GM23338 (cell line): ENCODE measurements around the gene CADPS. TPM values are rescaled to one million over a fixed set of nuclear protein-coding genes. Genes with fewer than 3 reads are reported as not detected.

Experiments used
- ATAC-seq: fragments of 200-7000 bp; cut with Tn5 transposase; 3 replicates; pipeline ENCODE4 v1.9.1; 2020
- DNase-seq: peaks from one replicate; pipeline ENCODE4 v3.0.0-alpha.2; 2015; ENCODE audit warnings: low spot score
- H2AFZ ChIP-seq: fragments of 200-600 bp; sonication (generic); 2 replicates; pipeline ENCODE4 v1.8.0; 2016; ENCODE audit warnings: antibody characterized with exemption, mild to moderate bottlenecking, moderate library complexity
- H3F3A ChIP-seq: fragments of 200-600 bp; sonication (generic); replicated peaks from 2 replicates; pipeline ENCODE4 v1.8.0; 2017; ENCODE audit warnings: antibody characterized with exemption, mixed run types, low read depth
- H3K27ac ChIP-seq: fragments of 200-600 bp; sonication (generic); 2 replicates; pipeline ENCODE4 v1.6.1; 2016; ENCODE audit warnings: low read depth
- H3K27me3 ChIP-seq: fragments of 200-600 bp; sonication (generic); 2 replicates; pipeline ENCODE4 v1.8.0; 2016; ENCODE audit warnings: mild to moderate bottlenecking, mixed run types, moderate library complexity; ENCODE audit not compliant: insufficient read depth
- H3K36me3 ChIP-seq: fragments of 200-600 bp; sonication (generic); 2 replicates; pipeline ENCODE4 v1.8.0; 2016; ENCODE audit warnings: mild to moderate bottlenecking; ENCODE audit not compliant: insufficient read depth
- H3K4me1 ChIP-seq: fragments of 200-600 bp; sonication (generic); 2 replicates; pipeline ENCODE4 v1.8.0; 2016; ENCODE audit warnings: mild to moderate bottlenecking, moderate library complexity; ENCODE audit not compliant: insufficient read depth
- H3K4me2 ChIP-seq: fragments of 200-600 bp; sonication (generic); 2 replicates; pipeline ENCODE4 v1.7.1; 2017; ENCODE audit warnings: mixed run types
- H3K4me3 ChIP-seq: fragments of 200-600 bp; sonication (generic); 2 replicates; pipeline ENCODE4 v1.6.1; 2016; ENCODE audit warnings: mixed run types
- H3K79me2 ChIP-seq: fragments of 200-600 bp; sonication (generic); replicated peaks from 2 replicates; pipeline ENCODE4 v1.8.0; 2017; ENCODE audit warnings: mild to moderate bottlenecking; ENCODE audit not compliant: insufficient read depth
- H3K9me2 ChIP-seq: fragments of 200-600 bp; sonication (generic); 2 replicates; pipeline ENCODE4 v1.8.0; 2017; ENCODE audit not compliant: insufficient read depth
- H4K20me1 ChIP-seq: fragments of 200-600 bp; sonication (generic); replicated peaks from 2 replicates; pipeline ENCODE4 v1.8.0; 2017; ENCODE audit warnings: mild to moderate bottlenecking; ENCODE audit not compliant: insufficient read depth
- H3K27ac Mint-ChIP-seq: 2 replicates; pipeline ENCODE4 v1.8.0; 2020; ENCODE audit warnings: inconsistent platforms, mild to moderate bottlenecking, moderate library complexity, mixed read lengths
- H3K27me3 Mint-ChIP-seq: 3 replicates; pipeline ENCODE4 v1.8.0; 2022; ENCODE audit warnings: low read depth, mild to moderate bottlenecking, moderate library complexity, mixed read lengths, inconsistent platforms; ENCODE audit not compliant: insufficient read depth, poor library complexity
- H3K36me3 Mint-ChIP-seq: 3 replicates; pipeline ENCODE4 v1.8.0; 2021; ENCODE audit warnings: low read depth, mild to moderate bottlenecking, inconsistent platforms, moderate library complexity, mixed read lengths
- H3K4me1 Mint-ChIP-seq: 3 replicates; pipeline ENCODE4 v1.8.0; 2020; ENCODE audit warnings: mild to moderate bottlenecking, inconsistent platforms, mixed read lengths
- H3K4me3 Mint-ChIP-seq: 3 replicates; pipeline ENCODE4 v1.8.0; 2021; ENCODE audit warnings: moderate library complexity, mild to moderate bottlenecking, inconsistent platforms, mixed read lengths
- H3K9me3 Mint-ChIP-seq: 3 replicates; pipeline ENCODE4 v1.8.0; 2020; ENCODE audit warnings: moderate library complexity, mild to moderate bottlenecking, inconsistent platforms, mixed read lengths
- CREB1 ChIP-seq: fragments of 250-450 bp; sonication (Bioruptor Pico); IDR thresholded peaks from 2 replicates; pipeline ENCODE4 v1.5.0; 2020; ENCODE audit warnings: low read depth, mild to moderate bottlenecking, moderate library complexity
- ETS1 ChIP-seq: IDR thresholded peaks from 2 replicates; pipeline ENCODE4 v1.6.1; 2016; ENCODE audit warnings: antibody characterized with exemption
- POLR2AphosphoS5 ChIP-seq: IDR thresholded peaks from 2 replicates; pipeline ENCODE4 v1.6.1; 2016; ENCODE audit warnings: antibody characterized with exemption, low read depth
- REST ChIP-seq: IDR thresholded peaks from one replicate; pipeline ENCODE4 v1.6.1; 2018; ENCODE audit warnings: antibody characterized with exemption; ENCODE audit not compliant: unreplicated experiment
- ZNF114 ChIP-seq: fragments of 250-450 bp; sonication (Bioruptor Pico); IDR thresholded peaks from 2 replicates; pipeline ENCODE4 v1.5.0; 2020; ENCODE audit warnings: mild to moderate bottlenecking, moderate library complexity
- ZNF331 ChIP-seq: fragments of 250-450 bp; sonication (Bioruptor Pico); IDR thresholded peaks from 2 replicates; pipeline ENCODE4 v1.5.0; 2020; ENCODE audit warnings: low read depth, mild to moderate bottlenecking, moderate library complexity
- ZNF462 ChIP-seq: fragments of 250-450 bp; sonication (Bioruptor Pico); IDR thresholded peaks from 2 replicates; pipeline ENCODE4 v1.5.0; 2020; ENCODE audit warnings: mild to moderate bottlenecking, moderate library complexity
- polyA plus RNA-seq: library from polyadenylated mRNA; unstranded; fragments of >200 nt; fragmentation: Nextera tagmentation; extraction: Ambion mirVana; gene quantifications from 2 replicates; pipeline ENCODE4 v1.2.1, GENCODE V29; 2016
- total RNA-seq: library from RNA; depleted of rRNA; stranded (reverse); fragments of >200 nt; shearing (Covaris generic); gene quantifications from 2 replicates; pipeline ENCODE4 v1.2.3, GENCODE V29; 2014

The CADPS gene
- total and polyA plus RNA-seq, 2 experiments from 2014 or later: 14.7 to 22.0 TPM

- Mint-ChIP-seq H3K9me3 (no peaks in the 10 kb centered on the region), H3K36me3 (no peaks in the 10 kb centered on the region), H3K4me1 (peaks cover 49% of the 10 kb centered on the region), H3K4me3 (no peak overlapping the region), H3K27me3 (peaks cover 2% of the 10 kb centered on the region), H3K27ac (no peak overlapping the region)
- Histone ChIP-seq H3K27ac (no peak overlapping the region), H3K9me2 (no peaks in the 10 kb centered on the region), H3K27me3 (no peaks in the 10 kb centered on the region), H3K4me3 (no peak overlapping the region), H2AFZ (no peak overlapping the region), H3K36me3 (no peaks in the 10 kb centered on the region), H3K4me2 (no peak overlapping the region), H3K4me1 (peaks cover 34% of the 10 kb centered on the region), H3F3A (no peaks in the 10 kb centered on the region), H3K79me2 (no peaks in the 10 kb centered on the region), H4K20me1 (no peaks in the 10 kb centered on the region)
- ATAC-seq: no peak
- TF ChIP-seq POLR2AphosphoS5 (no peak), CREB1 (CRISPR knock-in tag) (peak; percentile 60)
- no peak for DNase-seq
Observed at GRCh38 chr3:62882676-62883200, 7.5 kb upstream of the CADPS start.

GRCh38 chr3:62876064-62876463, 848 bp upstream of the CADPS start:
- H3K4me3 ChIP-seq: peak overlapping the region; percentile 82
- TF ChIP-seq ZNF114 (CRISPR knock-in tag) (no peak), CREB1 (CRISPR knock-in tag) (0 out of 2 replicates have a peak, but pooled peaks have one; percentile 43), REST (peak; percentile 96), ETS1 (no peak), ZNF462 (CRISPR knock-in tag) (peak; percentile 58; the same call in 1 of the 2 replicates), ZNF331 (CRISPR knock-in tag) (0 out of 2 replicates have a peak, but pooled peaks have one; percentile 14)
- Mint-ChIP-seq H3K4me1 (peaks cover 15% of the 10 kb centered on the region), H3K4me3 (peak overlapping the region; percentile 91), H3K9me3 (no peaks in the 10 kb centered on the region; the same call in 2 of the 3 replicates), H3K27ac (no peak overlapping the region), H3K27me3 (peaks cover 9% of the 10 kb centered on the region), H3K36me3 (no peaks in the 10 kb centered on the region)
- no peak overlapping the region; the same call in 1 of the 2 replicates for H2AFZ ChIP-seq
- ATAC-seq (peak; percentile 32), DNase-seq (peak; percentile 97)
- H3K9me2 ChIP-seq: no peaks in the 10 kb centered on the region
- no peaks in the 10 kb centered on the region for H4K20me1 ChIP-seq
- H3F3A ChIP-seq: no peaks in the 10 kb centered on the region
- no peaks in the 10 kb centered on the region for H3K27me3 ChIP-seq
- no peaks in the 10 kb centered on the region for H3K36me3 ChIP-seq
- no peak overlapping the region for H3K27ac ChIP-seq
- peaks cover 12% of the 10 kb centered on the region; the same call in 1 of the 2 replicates for H3K79me2 ChIP-seq
- H3K4me2 ChIP-seq: peak overlapping the region; percentile 83
- peaks cover 13% of the 10 kb centered on the region for H3K4me1 ChIP-seq
